Keratinocyte (primary cell): Measurements from ENCODE around the gene HSF5. TPM values are rescaled to one million over a fixed set of nuclear protein-coding genes. Genes with fewer than 3 reads are reported as not detected.
"Not testable (repeated sequence)": the region's sequence is repeated elsewhere in the genome, so short reads cannot be mapped to it uniquely, and the experiment has no call there.

Experiments
- DNase-seq: peaks from one replicate; pipeline ENCODE4 v3.0.0-alpha.2; 2011; ENCODE audit warnings: low read depth, missing footprints, low spot score
- FAIRE-seq: peaks from 2 replicates; lab custom pipeline; 2011; peaks lifted over from hg19 to GRCh38; lab: Jason Lieb, UNC
- H2AFZ ChIP-seq: 2 replicates; pipeline ENCODE4 v1.6.0; 2012; ENCODE audit warnings: low read length, control low read depth, inconsistent platforms; ENCODE audit not compliant: control insufficient read depth
- H3K27ac ChIP-seq: 2 replicates; pipeline ENCODE4 v1.5.1; 2011; ENCODE audit warnings: low read length; ENCODE audit not compliant: control insufficient read depth, insufficient read depth
- H3K27me3 ChIP-seq: 3 replicates; pipeline ENCODE4 v1.6.0; 2011; ENCODE audit warnings: low read length; ENCODE audit not compliant: control insufficient read depth, insufficient read depth; ENCODE audit errors: extremely low read depth
- H3K36me3 ChIP-seq, 2 experiments: 2 replicates in 1 of 2; 3 replicates in 1 of 2; pipeline ENCODE4 v1.5.1; 2011; ENCODE audit warnings: low read length in 2 of 2, mild to moderate bottlenecking in 1 of 2; ENCODE audit not compliant: control insufficient read depth in 2 of 2, insufficient read depth in 2 of 2; ENCODE audit errors: extremely low read depth in 1 of 2
- H3K4me1 ChIP-seq: 3 replicates; pipeline ENCODE4 v1.5.1; 2011; ENCODE audit warnings: low read length; ENCODE audit not compliant: control insufficient read depth, insufficient read depth; ENCODE audit errors: extremely low read depth
- H3K4me2 ChIP-seq: 3 replicates; pipeline ENCODE4 v1.6.0; 2011; ENCODE audit warnings: low read depth, low read length; ENCODE audit not compliant: control insufficient read depth, insufficient read depth; ENCODE audit errors: extremely low read depth
- H3K4me3 ChIP-seq, 3 experiments: fragments of 200-600 bp in 1 of 3; sonication (generic) in 1 of 3; 2 replicates in 2 of 3; 3 replicates in 1 of 3; pipeline ENCODE4 v1.5.1; 2011 to 2016; ENCODE audit warnings: low read length in 3 of 3, mild to moderate bottlenecking in 3 of 3, control low read depth in 2 of 3, inconsistent platforms in 1 of 3, low read depth in 1 of 3, mixed read lengths in 1 of 3, mixed run types in 1 of 3, moderate library complexity in 1 of 3; ENCODE audit not compliant: control insufficient read depth in 2 of 3, insufficient read depth in 2 of 3; ENCODE audit errors: extremely low read depth in 1 of 3
- H3K79me2 ChIP-seq: 2 replicates; pipeline ENCODE4 v1.6.0; 2012; ENCODE audit warnings: low read length; ENCODE audit not compliant: control insufficient read depth, insufficient read depth
- H3K9ac ChIP-seq: 3 replicates; pipeline ENCODE4 v1.6.0; 2011; ENCODE audit warnings: low read length; ENCODE audit not compliant: control insufficient read depth, insufficient read depth; ENCODE audit errors: extremely low read depth
- H3K9me1 ChIP-seq: 3 replicates; pipeline ENCODE4 v1.6.0; 2011; ENCODE audit warnings: low read length; ENCODE audit not compliant: control insufficient read depth, insufficient read depth; ENCODE audit errors: extremely low read depth
- H3K9me3 ChIP-seq: 2 replicates; pipeline ENCODE4 v1.5.1; 2012; ENCODE audit warnings: low read depth, low read length; ENCODE audit not compliant: control insufficient read depth
- H4K20me1 ChIP-seq: 3 replicates; pipeline ENCODE4 v1.6.0; 2011; ENCODE audit warnings: low read length; ENCODE audit not compliant: control insufficient read depth, insufficient read depth; ENCODE audit errors: extremely low read depth
- CTCF ChIP-seq, 3 experiments: IDR thresholded peaks in 1 of 3; conservative IDR thresholded peaks in 1 of 3; optimal IDR thresholded peaks in 1 of 3; 2 replicates in 2 of 3; 3 replicates in 1 of 3; pipeline versions ENCODE3 to v1.5.1; 2011; ENCODE audit warnings: low read length in 3 of 3, mild to moderate bottlenecking in 3 of 3, moderate library complexity in 2 of 3, control low read depth in 1 of 3, inconsistent platforms in 1 of 3; ENCODE audit not compliant: insufficient read depth in 2 of 3; ENCODE audit errors: extremely low read depth in 1 of 3
- EZH2 ChIP-seq: IDR thresholded peaks from one replicate; pipeline ENCODE4 v1.6.1; 2012; ENCODE audit warnings: inconsistent platforms, mild to moderate bottlenecking, low read length, moderate library complexity
- dilution Hi-C: fragments of 300-500 bp; cut with MboI; formaldehyde crosslinking; loops from one replicate; pipeline ENCODE4 v1.7.0; 2020; ENCODE audit warnings: low sequenced_read_pairs; ENCODE audit not compliant: extremely low pct_ligation_motif_present
- polyA plus RNA-seq, 5 experiments: library from polyadenylated mRNA; depleted of rRNA in 3 of 5; stranded (reverse) in 3 of 5; stranded (forward) in 1 of 5; unstranded in 1 of 5; fragments of >200 nt; gene quantifications; 1 replicate in 1 of 5; 2 replicates in 3 of 5; 3 replicates in 1 of 5; pipeline versions ENCODE4 v1.2.1 to v1.2.3, GENCODE V29; 2011 to 2012; ENCODE audit warnings: missing spikeins in 2 of 5, low read depth in 1 of 5, low replicate concordance in 1 of 5

The HSF5 gene
- polyA plus RNA-seq, 1 donor (not counting 4 experiments of a cell fraction or from before 2014, with no cell fraction given), result 0.01 TPM

- FAIRE-seq (peak; percentile 91), DNase-seq (no peak)
- H4K20me1 ChIP-seq, result peaks cover 3% of the 10 kb centered on the region
- no peaks in the 10 kb centered on the region for H3K27me3 ChIP-seq
- peak overlapping the region; percentile 42 for H3K27ac ChIP-seq
- H3K4me1 ChIP-seq, result peaks cover 57% of the 10 kb centered on the region
- TF ChIP-seq EZH2, result no peak
- no peak for TF ChIP-seq CTCF (optimal IDR thresholded peaks at IDR 0.05 in 1 of 3, IDR thresholded peaks at IDR 0.05 in 1 of 3, conservative IDR thresholded peaks at IDR 0.05 in 1 of 3; ENCODE audit: extremely low read depth in 1 of 3, insufficient read depth in 2 of 3, low read length in 3 of 3)
- no peak overlapping the region for H3K9ac ChIP-seq
- peak overlapping the region; percentile 84 for H3K4me2 ChIP-seq
- H3K79me2 ChIP-seq, result peaks cover 48% of the 10 kb centered on the region
- no peaks in the 10 kb centered on the region for H3K9me1 ChIP-seq
- H3K9me3 ChIP-seq, result no peaks in the 10 kb centered on the region
- dilution Hi-C loops, result no loop called here
- no peak overlapping the region for H2AFZ ChIP-seq
- H3K4me3 ChIP-seq, result no peak overlapping the region
- H3K36me3 ChIP-seq, result peaks cover 0 to 8% of the 10 kb centered on the region in 2 experiments
Measured at GRCh38 chr17:58399974-58400373, 88.2 kb downstream of the HSF5 start.

DNA sequence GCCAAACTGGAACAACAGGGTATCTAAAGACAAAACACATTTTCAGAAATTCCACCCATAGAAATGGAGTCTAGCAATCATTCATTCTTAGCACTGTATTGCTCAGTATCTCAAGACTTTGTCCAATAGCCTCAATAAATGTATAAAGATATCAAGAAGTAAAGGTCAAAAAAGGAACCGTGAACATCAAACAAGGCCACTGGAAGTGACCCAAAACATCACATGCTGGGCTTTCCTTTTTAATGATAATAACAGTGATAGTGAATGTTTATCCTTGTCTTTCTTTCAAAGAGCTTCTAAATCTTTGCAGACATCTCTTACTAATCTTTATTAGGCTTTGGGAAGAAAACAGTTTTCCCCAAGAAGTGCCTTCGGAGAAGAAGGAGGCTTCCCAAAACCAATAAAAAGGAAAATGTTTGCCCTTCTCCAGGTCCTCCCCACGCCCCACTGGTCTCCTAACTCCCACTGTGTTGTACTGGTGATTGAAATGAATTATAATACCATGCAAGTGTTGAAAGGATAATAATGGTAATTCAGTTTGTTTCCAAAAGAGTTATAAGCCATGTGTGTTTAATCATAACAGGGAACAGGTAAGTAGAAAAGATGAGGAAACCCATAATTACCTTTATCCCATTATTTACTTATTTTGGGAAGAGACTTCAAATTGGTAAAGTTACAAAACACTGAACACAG lies 89.5 kb downstream of the HSF5 start:
- no peaks in the 10 kb centered on the region for H3K9me3 ChIP-seq
- H3K36me3 ChIP-seq, result peaks cover 2 to 8% of the 10 kb centered on the region in 2 experiments
- no peak for TF ChIP-seq CTCF (optimal IDR thresholded peaks at IDR 0.05 in 1 of 3, IDR thresholded peaks at IDR 0.05 in 1 of 3, conservative IDR thresholded peaks at IDR 0.05 in 1 of 3; ENCODE audit: extremely low read depth in 1 of 3, insufficient read depth in 2 of 3, low read length in 3 of 3)
- TF ChIP-seq EZH2, result no peak
- no peaks in the 10 kb centered on the region for H3K9me1 ChIP-seq
- H3K4me3 ChIP-seq, result no peak overlapping the region
- peaks cover 58% of the 10 kb centered on the region for H3K79me2 ChIP-seq
- H3K27me3 ChIP-seq, result no peaks in the 10 kb centered on the region
- peaks cover 53% of the 10 kb centered on the region for H3K4me1 ChIP-seq
- DNase-seq, result no peak
- peak; percentile 13 for FAIRE-seq
- H3K27ac ChIP-seq, result no peak overlapping the region
- dilution Hi-C loops, result no loop called here
- no peak overlapping the region for H3K4me2 ChIP-seq
- no peak overlapping the region for H2AFZ ChIP-seq
- no peak overlapping the region for H3K9ac ChIP-seq
- H4K20me1 ChIP-seq, result peaks cover 6% of the 10 kb centered on the region

GRCh38 chr17:58397421-58397820 lies 90.8 kb downstream of the HSF5 start:
- H3K4me2 ChIP-seq, dilution Hi-C loops: not testable (repeated sequence)

More at GRCh38 chr17:58397421-58397820, 90.8 kb downstream of the HSF5 start:
- not testable (repeated sequence) for H3K36me3 ChIP-seq, H3K9ac ChIP-seq, H4K20me1 ChIP-seq, H3K27me3 ChIP-seq, H3K9me1 ChIP-seq, H3K9me3 ChIP-seq, H3K4me3 ChIP-seq, H3K27ac ChIP-seq, DNase-seq, H2AFZ ChIP-seq, FAIRE-seq
- peaks cover 51% of the 10 kb centered on the region for H3K4me1 ChIP-seq
- H3K79me2 ChIP-seq, result peaks cover 67% of the 10 kb centered on the region
